Caco-2 (cell line): ENCODE measurements around the gene PPL. TPM values are rescaled to one million over a fixed set of nuclear protein-coding genes. Genes with fewer than 3 reads are reported as not detected.
A peak's percentile ranks its signal among the peaks of the same experiment; 100 is the strongest.

Experiments used
- BruUV-seq: library from RNA; stranded (reverse); fragments of 400-500 nt; replicated peaks from 2 replicates; lab custom pipeline; 2021; lab: Mats Ljungman, UMichigan
- CTCF ChIA-PET: fragments of 300-600 bp; sonication (Branson Sonifier 250); formaldehyde crosslinking; loops from one replicate; lab custom pipeline; 2022; ENCODE audit warnings: antibody characterized with exemption; lab: Charles Lee
- POLR2A ChIA-PET: fragments of 300-600 bp; sonication (Branson Sonifier 250); formaldehyde crosslinking; loops from one replicate; lab custom pipeline; 2022; ENCODE audit warnings: antibody characterized with exemption; lab: Charles Lee
- DNase-seq, 2 experiments: peaks; one replicate each; pipeline versions ENCODE4 v3.0.0 to v3.0.0-alpha.2; 2020 to 2022
- H3K27me3 ChIP-seq: replicated peaks from 2 replicates; pipeline ENCODE4 v1.6.0; 2011; ENCODE audit warnings: low read length; ENCODE audit not compliant: control insufficient read depth, insufficient read depth
- H3K36me3 ChIP-seq: 2 replicates; pipeline ENCODE4 v1.5.1; 2011; ENCODE audit warnings: low read length; ENCODE audit not compliant: control insufficient read depth, insufficient read depth
- H3K4me1 ChIP-seq: fragments of 250-450 bp; sonication (Bioruptor Pico); 2 replicates; pipeline ENCODE4 v1.5.1; 2020; ENCODE audit warnings: mild to moderate bottlenecking
- H3K4me3 ChIP-seq: 2 replicates; pipeline ENCODE4 v1.5.1; 2011; ENCODE audit warnings: low read depth, mild to moderate bottlenecking, control low read depth, low read length
- H3K9me3 ChIP-seq: fragments of 250-450 bp; sonication (Bioruptor Pico); 2 replicates; pipeline ENCODE4 v1.5.1; 2020; ENCODE audit warnings: mild to moderate bottlenecking, moderate library complexity
- H3K27ac Mint-ChIP-seq: one replicate; pipeline ENCODE4 v1.8.0; 2022; ENCODE audit warnings: mixed read lengths; ENCODE audit not compliant: unreplicated experiment
- H3K27me3 Mint-ChIP-seq: one replicate; pipeline ENCODE4 v1.8.0; 2022; ENCODE audit warnings: mixed read lengths; ENCODE audit not compliant: insufficient read depth, unreplicated experiment
- H3K36me3 Mint-ChIP-seq: one replicate; pipeline ENCODE4 v1.8.0; 2022; ENCODE audit warnings: mild to moderate bottlenecking, mixed read lengths; ENCODE audit not compliant: insufficient read depth, unreplicated experiment
- H3K4me1 Mint-ChIP-seq: one replicate; pipeline ENCODE4 v1.8.0; 2022; ENCODE audit warnings: low read depth, mixed read lengths; ENCODE audit not compliant: unreplicated experiment
- H3K4me3 Mint-ChIP-seq: one replicate; pipeline ENCODE4 v1.8.0; 2022; ENCODE audit warnings: mild to moderate bottlenecking, moderate library complexity, mixed read lengths; ENCODE audit not compliant: unreplicated experiment
- H3K9me3 Mint-ChIP-seq: one replicate; pipeline ENCODE4 v1.8.0; 2022; ENCODE audit warnings: mixed read lengths; ENCODE audit not compliant: unreplicated experiment
- CTCF ChIP-seq, 2 experiments: fragments of 200-600 bp in 1 of 2; IDR thresholded peaks; 1 replicate in 1 of 2; 2 replicates in 1 of 2; pipeline versions ENCODE4 v1.5.1 to v1.8.0; 2011 to 2022; ENCODE audit warnings: antibody characterized with exemption in 1 of 2, control low read depth in 1 of 2, inconsistent platforms in 1 of 2, low read depth in 1 of 2, low read length in 1 of 2, mild to moderate bottlenecking in 1 of 2, moderate library complexity in 1 of 2; ENCODE audit not compliant: insufficient read depth in 1 of 2, severe bottlenecking in 1 of 2, unreplicated experiment in 1 of 2
- intact Hi-C: fragments of 100-400 bp; cut with micrococcal nuclease; formaldehyde crosslinking; loops from one replicate; pipeline ENCODE4 v1.10.0; 2022; ENCODE audit not compliant: unreplicated experiment
- total RNA-seq: library from RNA; stranded (reverse); gene quantifications from 2 replicates; pipeline ENCODE4 v1.2.3, GENCODE V29; 2022

PPL gene
- total RNA-seq, 1 experiment from 2014 or later = 68.1 TPM

GRCh38 chr16:4837733-4838501 lies 99.0 kb downstream of the PPL start:
- Histone ChIP-seq H3K4me1 (no peaks in the 10 kb centered on the region), H3K36me3 (no peaks in the 10 kb centered on the region; the same call in none of the 2 replicates), H3K27me3 (no peaks in the 10 kb centered on the region), H3K9me3 (no peaks in the 10 kb centered on the region), H3K4me3 (no peak overlapping the region)
- H3K27me3 Mint-ChIP-seq = no peaks in the 10 kb centered on the region
- no peak overlapping the region for H3K4me3 Mint-ChIP-seq
- H3K9me3 Mint-ChIP-seq = no peaks in the 10 kb centered on the region
- no peaks in the 10 kb centered on the region for H3K4me1 Mint-ChIP-seq
- peaks cover 82% of the 10 kb centered on the region for H3K36me3 Mint-ChIP-seq
- POLR2A ChIA-PET = no interaction called here
- CTCF ChIA-PET = interaction anchor here (0.6 kb wide), 1 partner anchor 31 kb away, joined by 3 read pairs; no protein-coding TSS in a partner anchor
- H3K27ac Mint-ChIP-seq = peak overlapping the region; percentile 58
- intact Hi-C loops = no loop called here
- TF ChIP-seq CTCF (IDR thresholded peaks at IDR 0.05; ENCODE audit: insufficient read depth in 1 of 2, low read depth in 1 of 2, low read length in 1 of 2, severe bottlenecking in 1 of 2, unreplicated experiment in 1 of 2) = no peak
- BruUV-seq = no TSS peak
- no peak for DNase-seq

GRCh38 chr16:4836727-4837126 lies 100.2 kb downstream of the PPL start:
- intact Hi-C loops = no loop called here
- peaks cover 82% of the 10 kb centered on the region for H3K36me3 Mint-ChIP-seq
- H3K4me1 Mint-ChIP-seq = no peaks in the 10 kb centered on the region
- H3K4me3 Mint-ChIP-seq = no peak overlapping the region
- no peaks in the 10 kb centered on the region for H3K27me3 ChIP-seq
- H3K4me3 ChIP-seq = no peak overlapping the region
- no peaks in the 10 kb centered on the region for H3K4me1 ChIP-seq
- peak overlapping the region; percentile 58 for H3K27ac Mint-ChIP-seq
- no peaks in the 10 kb centered on the region for H3K9me3 ChIP-seq
- ChIA-PET CTCF (no interaction called here), POLR2A (no interaction called here)
- BruUV-seq = no TSS peak
- no peak for DNase-seq
- TF ChIP-seq CTCF (IDR thresholded peaks at IDR 0.05; ENCODE audit: insufficient read depth in 1 of 2, low read depth in 1 of 2, low read length in 1 of 2, severe bottlenecking in 1 of 2, unreplicated experiment in 1 of 2) = no peak
- no peaks in the 10 kb centered on the region for H3K9me3 Mint-ChIP-seq
- H3K27me3 Mint-ChIP-seq = no peaks in the 10 kb centered on the region
- H3K36me3 ChIP-seq = no peaks in the 10 kb centered on the region; the same call in none of the 2 replicates

GRCh38 chr16:4833584-4833983 lies 103.4 kb downstream of the PPL start:
- H3K27me3 ChIP-seq = no peaks in the 10 kb centered on the region
- no peak overlapping the region for H3K27ac Mint-ChIP-seq
- H3K9me3 Mint-ChIP-seq = no peaks in the 10 kb centered on the region
- H3K27me3 Mint-ChIP-seq = no peaks in the 10 kb centered on the region
- TF ChIP-seq CTCF (IDR thresholded peaks at IDR 0.05; ENCODE audit: insufficient read depth in 1 of 2, low read depth in 1 of 2, low read length in 1 of 2, severe bottlenecking in 1 of 2, unreplicated experiment in 1 of 2) = no peak
- POLR2A ChIA-PET = interaction anchor here (1.0 kb wide), 1 partner anchor 78 kb away, joined by 3 read pairs; no protein-coding TSS in a partner anchor
- CTCF ChIA-PET = interaction anchor here (0.6 kb wide), 1 partner anchor 115 kb away, joined by 3 read pairs; no protein-coding TSS in a partner anchor
- H3K4me1 Mint-ChIP-seq = no peaks in the 10 kb centered on the region
- no peaks in the 10 kb centered on the region for H3K9me3 ChIP-seq
- H3K4me3 ChIP-seq = no peak overlapping the region
- no peaks in the 10 kb centered on the region; the same call in 1 of the 2 replicates for H3K36me3 ChIP-seq
- intact Hi-C loops = no loop called here
- no peak for DNase-seq
- no TSS peak for BruUV-seq
- H3K4me1 ChIP-seq = no peaks in the 10 kb centered on the region
- H3K4me3 Mint-ChIP-seq = no peak overlapping the region
- H3K36me3 Mint-ChIP-seq = peaks cover 78% of the 10 kb centered on the region
